ENCODE results near the gene APP. TPM values are rescaled to one million over a fixed set of nuclear protein-coding genes. Genes with fewer than 3 reads are reported as not detected.

Gene APP
- total RNA-seq, 1 experiment from 2014 or later: 560 TPM

- CTCF ChIA-PET: no interaction called here
- no peak for ATAC-seq
- TF ChIP-seq NR3C1 (CRISPR knock-in tag; conservative IDR thresholded peaks at IDR 0.05; ENCODE audit: low read depth) (no peak), ELF4 (CRISPR knock-in tag; IDR thresholded peaks at IDR 0.05; ENCODE audit: low read depth) (no peak), ZNF219 (CRISPR knock-in tag; IDR thresholded peaks at IDR 0.05; ENCODE audit: borderline replicate concordance) (no peak)
- Mint-ChIP-seq H3K9me3 (no peaks in the 10 kb centered on the region), H3K4me1 (peaks cover 17% of the 10 kb centered on the region), H3K27me3 (ENCODE audit: low read depth) (no peaks in the 10 kb centered on the region), H3K4me3 (no peak overlapping the region), H3K36me3 (no peaks in the 10 kb centered on the region), H3K27ac (no peak overlapping the region)
- POLR2A ChIA-PET: no interaction called here
- no peak for DNase-seq (ENCODE audit: low spot score)
Measured at GRCh38 chr21:25863747-25864146, 306.8 kb downstream of the APP start.

- no peak for TF ChIP-seq ATF1 (CRISPR knock-in tag; IDR thresholded peaks at IDR 0.05)
- TF ChIP-seq ZNF219 (CRISPR knock-in tag; IDR thresholded peaks at IDR 0.05; ENCODE audit: borderline replicate concordance): no peak
- TF ChIP-seq GTF2I (CRISPR knock-in tag; conservative IDR thresholded peaks at IDR 0.05): no peak
- TF ChIP-seq FOXK1 (CRISPR knock-in tag; IDR thresholded peaks at IDR 0.05): no peak
- TF ChIP-seq TP53 (CRISPR knock-in tag; IDR thresholded peaks at IDR 0.05): no peak
- no peak for TF ChIP-seq RELA (CRISPR knock-in tag; IDR thresholded peaks at IDR 0.05; ENCODE audit: borderline replicate concordance)
- TF ChIP-seq TEAD4 (CRISPR knock-in tag; IDR thresholded peaks at IDR 0.05): no peak
- no peak for TF ChIP-seq AFF4 (CRISPR knock-in tag; IDR thresholded peaks at IDR 0.05; ENCODE audit: borderline replicate concordance)
- TF ChIP-seq FOXP1 (CRISPR knock-in tag; IDR thresholded peaks at IDR 0.05; ENCODE audit: borderline replicate concordance): no peak
- TF ChIP-seq PRDM15 (CRISPR knock-in tag; IDR thresholded peaks at IDR 0.05): no peak
- TF ChIP-seq MAX (CRISPR knock-in tag; IDR thresholded peaks at IDR 0.05): no peak
- no peak for TF ChIP-seq SOX15 (CRISPR knock-in tag; IDR thresholded peaks at IDR 0.05)
- TF ChIP-seq NR2C2 (CRISPR knock-in tag; IDR thresholded peaks at IDR 0.05): no peak
- no peak for TF ChIP-seq NFE2L1 (CRISPR knock-in tag; IDR thresholded peaks at IDR 0.05)
- no peak for TF ChIP-seq ATF3 (CRISPR knock-in tag; conservative IDR thresholded peaks at IDR 0.05)
- TF ChIP-seq MLX (CRISPR knock-in tag; IDR thresholded peaks at IDR 0.05): no peak
- TF ChIP-seq ZNF425 (CRISPR knock-in tag; conservative IDR thresholded peaks at IDR 0.05): no peak
- no peak for TF ChIP-seq ZNF532 (CRISPR knock-in tag; IDR thresholded peaks at IDR 0.05; ENCODE audit: borderline replicate concordance)
- Mint-ChIP-seq H3K27me3 (ENCODE audit: low read depth) (no peaks in the 10 kb centered on the region), H3K36me3 (no peaks in the 10 kb centered on the region), H3K4me3 (no peak overlapping the region), H3K27ac (no peak overlapping the region), H3K9me3 (no peaks in the 10 kb centered on the region), H3K4me1 (peaks cover 22% of the 10 kb centered on the region)
- ChIA-PET CTCF (interaction anchor here (0.9 to 3.0 kb wide), 12 partner anchors 9 to 823 kb away, joined by 3 to 15 read pairs (median 4); no protein-coding TSS in a partner anchor), POLR2A (no interaction called here)
- no peak for ATAC-seq
- no peak for DNase-seq (ENCODE audit: low spot score)
Measured at GRCh38 chr21:25863031-25863430, 307.5 kb downstream of the APP start.
